ENCODE measurements around the gene CREB3L2.
A peak's percentile ranks its signal among the peaks of the same experiment; 100 is the strongest.

CREB3L2 gene

GRCh38 chr7:137953665-137954470 is 48.0 kb downstream of the CREB3L2 start:
- DNase-seq (no peak), ATAC-seq (replicated peaks) (no peak)
- Mint-ChIP-seq H3K9me3 (no peaks in the 10 kb centered on the region), H3K27ac (no peak overlapping the region), H3K36me3 (peaks cover 17 to 29% of the 10 kb centered on the region in 2 donors), H3K4me3 (no peak overlapping the region), H3K27me3 (no peaks in the 10 kb centered on the region), H3K4me1 (peaks cover 15 to 42% of the 10 kb centered on the region in 2 donors)

DNA sequence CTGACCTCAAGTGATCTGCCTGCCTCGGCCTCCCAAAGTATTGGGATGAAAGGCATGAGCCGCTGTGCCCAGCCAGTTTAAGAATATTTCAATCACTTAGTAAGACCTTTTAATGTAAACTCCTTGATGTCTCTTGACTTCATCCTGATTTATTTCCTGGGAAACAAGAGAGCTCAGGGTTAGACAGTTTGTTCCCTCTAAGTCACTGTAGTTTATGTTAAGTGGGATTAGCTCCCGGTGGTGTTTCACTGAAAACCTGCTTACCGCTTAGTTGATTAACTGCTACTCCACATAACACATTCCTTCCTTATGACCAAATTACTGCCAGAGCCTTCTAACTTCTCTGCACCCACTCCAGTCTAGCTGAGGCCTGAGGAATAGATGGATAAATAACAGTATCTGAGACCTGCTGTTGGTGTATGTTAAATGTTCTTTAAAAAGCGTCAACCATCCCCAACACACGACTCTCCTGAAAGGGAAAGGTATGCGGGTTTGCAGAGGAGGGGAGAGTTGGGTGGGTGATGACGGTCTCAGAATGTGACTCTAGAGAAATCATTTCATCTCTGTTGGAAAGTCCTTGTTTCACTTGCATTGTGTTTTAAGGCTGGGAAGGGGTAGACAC is 48.7 kb downstream of the CREB3L2 start:
- no peak overlapping the region for H3K4me3 Mint-ChIP-seq
- H3K4me1 Mint-ChIP-seq = peaks cover 12 to 35% of the 10 kb centered on the region in 2 donors
- ATAC-seq (replicated peaks) = no peak
- H3K27ac Mint-ChIP-seq = no peak overlapping the region
- DNase-seq = no peak
- no peaks in the 10 kb centered on the region for H3K9me3 Mint-ChIP-seq
- H3K36me3 Mint-ChIP-seq = peaks cover 17 to 29% of the 10 kb centered on the region in 2 donors
- no peaks in the 10 kb centered on the region for H3K27me3 Mint-ChIP-seq

- H3K27me3 Mint-ChIP-seq = no peaks in the 10 kb centered on the region
- DNase-seq (no peak), ATAC-seq (replicated peaks) (no peak)
- H3K4me1 Mint-ChIP-seq = peaks cover 16 to 40% of the 10 kb centered on the region in 2 donors
- H3K36me3 Mint-ChIP-seq = peaks cover 19 to 32% of the 10 kb centered on the region in 2 donors
- no peaks in the 10 kb centered on the region for H3K9me3 Mint-ChIP-seq
- H3K27ac Mint-ChIP-seq = peak overlapping the region; percentile 48
- no peak overlapping the region for H3K4me3 Mint-ChIP-seq
These were observed 49.5 kb downstream of the CREB3L2 start for GRCh38 chr7:137952426-137952805.

GRCh38 chr7:137951700-137952425 is 50.0 kb downstream of the CREB3L2 start:
- no peaks in the 10 kb centered on the region for H3K27me3 Mint-ChIP-seq
- H3K27ac Mint-ChIP-seq = peak overlapping the region; percentile 48
- ATAC-seq (replicated peaks) = no peak
- H3K9me3 Mint-ChIP-seq = no peaks in the 10 kb centered on the region
- no peak overlapping the region for H3K4me3 Mint-ChIP-seq
- peaks cover 14 to 26% of the 10 kb centered on the region in 2 donors for H3K36me3 Mint-ChIP-seq
- DNase-seq = no peak
- H3K4me1 Mint-ChIP-seq = peaks cover 10 to 40% of the 10 kb centered on the region in 2 donors

DNA sequence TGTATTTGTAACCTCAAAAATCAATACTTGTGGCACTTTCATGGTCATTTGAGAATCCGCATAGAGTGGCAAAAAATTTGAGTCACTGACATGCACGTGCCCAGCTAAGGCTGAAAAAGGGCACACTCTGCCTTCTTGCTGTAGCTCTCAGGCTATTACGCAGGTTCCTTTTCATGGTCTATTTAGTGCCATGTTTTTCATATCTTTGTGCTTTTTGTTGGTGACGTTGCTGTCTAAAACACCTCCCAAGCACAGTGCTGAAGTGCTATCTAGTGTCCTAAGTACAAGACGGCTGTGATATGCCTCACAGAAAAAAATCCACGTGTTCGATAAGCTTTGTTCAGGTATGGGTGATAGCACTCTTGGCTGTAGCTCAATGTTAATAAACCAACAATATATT is 50.9 kb downstream of the CREB3L2 start:
- no peaks in the 10 kb centered on the region for H3K27me3 Mint-ChIP-seq
- ATAC-seq (replicated peaks) = no peak
- H3K9me3 Mint-ChIP-seq = no peaks in the 10 kb centered on the region
- H3K36me3 Mint-ChIP-seq = peaks cover 15 to 30% of the 10 kb centered on the region in 2 donors
- no peak for DNase-seq
- peaks cover 14 to 43% of the 10 kb centered on the region in 2 donors for H3K4me1 Mint-ChIP-seq
- H3K4me3 Mint-ChIP-seq = no peak overlapping the region
- H3K27ac Mint-ChIP-seq = no peak overlapping the region

DNA sequence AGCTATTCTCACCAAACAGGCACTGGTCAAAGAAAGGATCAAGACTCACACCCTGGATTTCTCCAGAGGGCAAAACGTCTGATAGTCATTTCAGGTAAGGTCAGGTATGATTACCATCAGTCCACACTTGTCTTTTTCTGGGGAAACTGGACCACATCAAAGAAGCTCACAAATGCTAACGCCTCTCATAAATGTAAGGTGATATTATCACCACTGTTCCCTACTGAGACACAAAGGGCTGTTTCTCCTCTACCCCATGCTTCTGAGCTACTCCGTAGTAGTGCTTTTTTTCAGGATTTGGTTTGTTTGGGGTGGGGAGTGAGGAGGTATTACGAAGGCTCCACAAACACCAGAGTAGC is 51.6 kb downstream of the CREB3L2 start:
- ATAC-seq (replicated peaks) (no peak), DNase-seq (no peak)
- Mint-ChIP-seq H3K27me3 (no peaks in the 10 kb centered on the region), H3K36me3 (peaks cover 16 to 31% of the 10 kb centered on the region in 2 donors), H3K4me1 (peaks cover 15 to 45% of the 10 kb centered on the region in 2 donors), H3K9me3 (no peaks in the 10 kb centered on the region), H3K27ac (no peak overlapping the region), H3K4me3 (no peak overlapping the region)

GRCh38 chr7:137949416-137950262 is 52.2 kb downstream of the CREB3L2 start:
- peaks cover 16 to 31% of the 10 kb centered on the region in 2 donors for H3K36me3 Mint-ChIP-seq
- DNase-seq = no peak
- no peaks in the 10 kb centered on the region for H3K27me3 Mint-ChIP-seq
- no peaks in the 10 kb centered on the region for H3K9me3 Mint-ChIP-seq
- no peak overlapping the region for H3K4me3 Mint-ChIP-seq
- H3K27ac Mint-ChIP-seq = no peak overlapping the region
- no peak for ATAC-seq (replicated peaks)
- peaks cover 15 to 39% of the 10 kb centered on the region in 2 donors for H3K4me1 Mint-ChIP-seq

DNA sequence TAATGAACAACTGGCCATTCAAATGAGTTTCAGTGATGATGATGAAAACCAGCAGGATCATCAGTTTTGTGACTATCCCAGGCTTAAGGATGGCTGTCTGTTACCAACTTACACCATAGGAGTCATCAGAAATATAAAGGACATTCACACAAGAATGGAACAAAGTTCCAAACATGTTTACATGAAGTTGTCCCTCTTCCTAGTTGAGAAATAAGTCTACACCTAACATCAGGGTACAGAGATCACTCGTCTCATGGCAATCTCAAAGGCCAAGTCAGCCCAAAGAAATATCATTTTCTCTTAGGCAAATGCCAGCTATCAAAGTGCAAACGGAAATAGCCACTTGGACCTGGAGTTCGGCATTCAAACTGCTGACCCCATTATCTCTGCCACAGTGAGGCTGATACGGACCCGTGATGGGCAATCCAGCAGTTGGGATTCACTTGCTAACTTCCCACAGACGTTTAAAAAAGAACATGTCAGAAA is 53.0 kb downstream of the CREB3L2 start:
- no peaks in the 10 kb centered on the region for H3K9me3 Mint-ChIP-seq
- no peak overlapping the region for H3K4me3 Mint-ChIP-seq
- ATAC-seq (replicated peaks) = no peak
- H3K27ac Mint-ChIP-seq = no peak overlapping the region
- no peaks in the 10 kb centered on the region for H3K27me3 Mint-ChIP-seq
- peaks cover 15 to 33% of the 10 kb centered on the region in 2 donors for H3K4me1 Mint-ChIP-seq
- DNase-seq = no peak
- H3K36me3 Mint-ChIP-seq = peaks cover 16 to 31% of the 10 kb centered on the region in 2 donors

DNA sequence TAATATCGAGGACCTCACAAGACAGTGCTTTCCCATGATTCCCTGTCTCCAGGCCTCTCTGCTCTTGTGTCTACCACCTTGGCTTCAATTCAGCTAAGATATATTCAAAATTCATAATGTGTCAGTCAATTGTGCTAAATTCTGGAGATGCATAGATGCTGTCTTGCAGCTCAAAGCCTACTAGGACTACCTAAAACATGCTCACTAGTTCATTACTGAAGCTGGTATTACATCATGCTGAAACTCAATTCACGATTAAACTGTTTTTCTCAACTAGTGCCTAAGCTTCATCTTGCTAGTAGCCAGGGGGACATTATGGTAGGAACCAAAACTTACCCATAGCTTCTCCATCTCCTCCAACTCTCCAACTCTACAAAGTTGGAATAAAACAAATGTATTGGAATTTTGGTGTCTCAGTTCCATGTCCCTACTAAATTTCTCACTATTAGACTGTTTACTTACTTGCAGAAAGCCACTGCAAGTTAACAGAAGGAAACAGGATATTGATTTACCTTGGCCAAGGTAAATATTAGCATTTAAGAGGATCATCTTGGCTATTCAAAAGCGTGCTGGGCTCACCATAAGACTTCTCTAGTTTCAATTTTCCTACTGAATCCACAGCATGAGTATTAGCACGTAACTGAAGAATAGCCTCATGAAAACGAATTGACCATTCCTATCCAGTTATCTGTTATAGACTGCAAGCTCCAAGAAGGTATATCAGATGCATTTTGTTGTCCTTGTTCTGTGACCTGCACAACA is 53.6 kb downstream of the CREB3L2 start:
- Mint-ChIP-seq H3K27ac (no peak overlapping the region), H3K9me3 (no peaks in the 10 kb centered on the region), H3K36me3 (peaks cover 15 to 27% of the 10 kb centered on the region in 2 donors), H3K27me3 (no peaks in the 10 kb centered on the region), H3K4me3 (no peak overlapping the region), H3K4me1 (peaks cover 13 to 37% of the 10 kb centered on the region in 2 donors)
- ATAC-seq (replicated peaks) (no peak), DNase-seq (no peak)

- Mint-ChIP-seq H3K27me3 (no peaks in the 10 kb centered on the region), H3K9me3 (no peaks in the 10 kb centered on the region), H3K4me3 (no peak overlapping the region), H3K27ac (no peak overlapping the region), H3K4me1 (peaks cover 9 to 38% of the 10 kb centered on the region in 2 donors), H3K36me3 (peaks cover 17 to 26% of the 10 kb centered on the region in 2 donors)
- ATAC-seq (replicated peaks) = no peak
- DNase-seq = no peak
These were observed 54.8 kb downstream of the CREB3L2 start for GRCh38 chr7:137947046-137947445.

- no peaks in the 10 kb centered on the region for H3K9me3 Mint-ChIP-seq
- DNase-seq = no peak
- H3K4me3 Mint-ChIP-seq = no peak overlapping the region
- peaks cover 20 to 33% of the 10 kb centered on the region in 2 donors for H3K36me3 Mint-ChIP-seq
- no peak for ATAC-seq (replicated peaks)
- no peaks in the 10 kb centered on the region for H3K27me3 Mint-ChIP-seq
- peaks cover 9 to 40% of the 10 kb centered on the region in 2 donors for H3K4me1 Mint-ChIP-seq
- no peak overlapping the region for H3K27ac Mint-ChIP-seq
These were observed 55.9 kb downstream of the CREB3L2 start for GRCh38 chr7:137946011-137946410.

DNA sequence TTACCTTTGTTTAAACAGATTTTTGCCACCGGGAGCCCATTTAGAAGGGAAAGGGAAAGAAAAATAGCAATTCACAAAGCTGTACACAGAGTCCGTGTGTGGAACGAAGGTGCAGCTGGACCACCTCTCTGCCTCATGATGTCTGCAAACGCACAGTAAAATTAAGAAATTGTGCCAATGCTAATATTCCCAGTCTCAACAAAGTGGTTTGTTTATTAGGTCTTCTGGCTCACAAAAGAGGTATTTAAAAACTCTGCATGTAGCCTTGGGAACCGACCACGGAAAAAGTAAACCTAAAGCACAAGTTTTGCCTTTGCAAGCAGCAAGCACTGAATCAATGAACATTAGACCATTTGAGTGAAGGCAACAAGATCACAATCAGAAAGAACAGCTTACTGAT is 57.7 kb downstream of the CREB3L2 start:
- no peak for DNase-seq
- Mint-ChIP-seq H3K27me3 (no peaks in the 10 kb centered on the region), H3K9me3 (no peaks in the 10 kb centered on the region)

DNA sequence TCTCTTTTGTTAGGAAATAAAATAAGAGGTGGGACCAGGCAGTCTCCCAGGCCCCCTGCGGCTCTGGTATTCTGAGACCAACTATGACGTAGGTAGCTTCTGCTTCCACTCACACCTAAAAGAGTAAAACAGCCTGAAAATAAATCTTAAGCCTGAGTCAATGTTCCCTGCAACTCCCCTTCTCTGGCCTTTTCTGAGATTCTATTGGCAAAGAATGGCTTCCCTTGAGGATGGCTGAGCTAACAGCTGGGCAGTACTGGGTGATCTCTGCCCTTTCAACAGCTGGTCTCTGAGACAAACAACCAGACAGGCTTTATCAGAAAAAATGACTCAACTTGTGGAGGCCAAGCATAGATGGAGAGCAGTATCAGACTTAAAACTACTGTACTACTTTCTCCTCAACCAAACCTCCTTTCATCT is 58.7 kb downstream of the CREB3L2 start:
- Mint-ChIP-seq H3K27me3 (no peaks in the 10 kb centered on the region), H3K4me3 (no peak overlapping the region), H3K27ac (no peak overlapping the region), H3K4me1 (peaks cover 9 to 53% of the 10 kb centered on the region in 2 donors), H3K9me3 (no peaks in the 10 kb centered on the region), H3K36me3 (peaks cover 15 to 24% of the 10 kb centered on the region in 2 donors)
- ATAC-seq (replicated peaks) = peak in 1 of 2 donors; percentile 25
- DNase-seq = no peak

More for the DNA sequence above, 57.7 kb downstream of the CREB3L2 start:
- ATAC-seq (replicated peaks) = no peak
- H3K27ac Mint-ChIP-seq = no peak overlapping the region
- H3K36me3 Mint-ChIP-seq = peaks cover 15 to 24% of the 10 kb centered on the region in 2 donors
- no peak overlapping the region for H3K4me3 Mint-ChIP-seq
- H3K4me1 Mint-ChIP-seq = peaks cover 9 to 52% of the 10 kb centered on the region in 2 donors

All from stimulated activated naive B cell treated with anti-CD40 and anti-IgM and Interleukin-4, amounts not matched to agents 10 μg/mL and 1 μg/mL and 100 μg/mL, for 72 hours (primary cell).